Vagina (tissue), 2 donors: ENCODE measurements around the gene CDX1. TPM values are rescaled to one million over a fixed set of nuclear protein-coding genes. Genes with fewer than 3 reads are reported as not detected.

Experiments
- DNase-seq, 2 donors: peaks; one replicate each; pipeline ENCODE4 v3.0.0-alpha.2; 2017; ENCODE audit errors: extremely low spot score in 2 of 2
- H3K27ac ChIP-seq: fragments of 200-600 bp; sonication (generic); one replicate; pipeline ENCODE4 v1.5.1; 2019
- H3K27me3 ChIP-seq: fragments of 200-600 bp; sonication (generic); one replicate; pipeline ENCODE4 v1.5.1; 2019
- H3K36me3 ChIP-seq, 2 donors: fragments of 200-600 bp; sonication (generic); one replicate each; pipeline ENCODE4 v1.5.1; 2017 to 2019
- H3K4me1 ChIP-seq: fragments of 200-600 bp; sonication (generic); one replicate; pipeline ENCODE4 v1.5.1; 2019
- H3K4me3 ChIP-seq, 2 donors: fragments of 200-600 bp; sonication (generic); 1 replicate in 1 of 2; 2 replicates in 1 of 2; pipeline ENCODE4 v1.5.1; 2016 to 2019
- H3K9me3 ChIP-seq: fragments of 200-600 bp; sonication (generic); one replicate; pipeline ENCODE4 v1.5.1; 2019
- POLR2A ChIP-seq, 2 donors: fragments of 450-650 bp; IDR thresholded peaks; one replicate each; pipeline ENCODE4 v1.6.1; 2017; ENCODE audit warnings: antibody characterized with exemption in 2 of 2, mild to moderate bottlenecking in 2 of 2, moderate library complexity in 2 of 2
- POLR2AphosphoS5 ChIP-seq, 2 donors: sonication (generic); formaldehyde crosslinking; IDR thresholded peaks; one replicate each; pipeline ENCODE4 v1.9.0; 2017; ENCODE audit warnings: antibody characterized with exemption in 2 of 2, mild to moderate bottlenecking in 2 of 2, low read depth in 1 of 2; ENCODE audit not compliant: insufficient read depth in 1 of 2
- intact Hi-C: fragments of 100-400 bp; cut with DNase I; formaldehyde crosslinking; loops from one replicate; pipeline ENCODE4 v1.15.1; 2023
- total RNA-seq: library from RNA; depleted of rRNA; stranded (reverse); fragments of >200 nt; gene quantifications from one replicate; pipeline ENCODE4 v1.2.3, GENCODE V29; 2016
- TF ChIP-seq, protein P1 (sequence below), 3 experiments: fragments of 450-650 bp in 2 of 3; fragments of 200-600 bp in 1 of 3; sonication (generic) in 1 of 3; IDR thresholded peaks; one replicate each; pipeline ENCODE4 v1.5.1; 2017 to 2019; ENCODE audit warnings: antibody characterized with exemption in 3 of 3, mild to moderate bottlenecking in 2 of 3, moderate library complexity in 2 of 3

CDX1 gene
- total RNA-seq, 1 donor from 2014 or later: not detected

DNA sequence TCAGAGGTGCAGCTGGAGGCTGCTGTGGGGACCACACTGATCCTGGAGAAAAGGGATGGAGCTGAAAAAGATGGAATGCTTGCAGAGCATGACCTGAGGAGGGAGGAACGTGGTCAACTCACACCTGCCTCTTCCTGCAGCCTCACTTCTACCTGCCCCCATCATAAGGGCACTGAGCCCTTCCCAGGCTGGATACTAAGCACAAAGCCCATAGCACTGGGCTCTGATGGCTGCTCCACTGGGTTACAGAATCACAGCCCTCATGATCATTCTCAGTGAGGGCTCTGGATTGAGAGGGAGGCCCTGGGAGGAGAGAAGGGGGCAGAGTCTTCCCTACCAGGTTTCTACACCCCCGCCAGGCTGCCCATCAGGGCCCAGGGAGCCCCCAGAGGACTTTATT lies 17.4 kb downstream of the CDX1 start:
- intact Hi-C loops: no loop called here
- H3K36me3 ChIP-seq: no peaks in the 10 kb centered on the region
- H3K4me1 ChIP-seq: peaks cover 34% of the 10 kb centered on the region
- H3K27me3 ChIP-seq: no peaks in the 10 kb centered on the region
- no peak overlapping the region for H3K4me3 ChIP-seq
- DNase-seq: no peak
- TF ChIP-seq POLR2AphosphoS5 (IDR thresholded peaks at IDR 0.05; ENCODE audit: insufficient read depth in 1 of 2, low read depth in 1 of 2): no peak
- TF ChIP-seq, protein P1, sequence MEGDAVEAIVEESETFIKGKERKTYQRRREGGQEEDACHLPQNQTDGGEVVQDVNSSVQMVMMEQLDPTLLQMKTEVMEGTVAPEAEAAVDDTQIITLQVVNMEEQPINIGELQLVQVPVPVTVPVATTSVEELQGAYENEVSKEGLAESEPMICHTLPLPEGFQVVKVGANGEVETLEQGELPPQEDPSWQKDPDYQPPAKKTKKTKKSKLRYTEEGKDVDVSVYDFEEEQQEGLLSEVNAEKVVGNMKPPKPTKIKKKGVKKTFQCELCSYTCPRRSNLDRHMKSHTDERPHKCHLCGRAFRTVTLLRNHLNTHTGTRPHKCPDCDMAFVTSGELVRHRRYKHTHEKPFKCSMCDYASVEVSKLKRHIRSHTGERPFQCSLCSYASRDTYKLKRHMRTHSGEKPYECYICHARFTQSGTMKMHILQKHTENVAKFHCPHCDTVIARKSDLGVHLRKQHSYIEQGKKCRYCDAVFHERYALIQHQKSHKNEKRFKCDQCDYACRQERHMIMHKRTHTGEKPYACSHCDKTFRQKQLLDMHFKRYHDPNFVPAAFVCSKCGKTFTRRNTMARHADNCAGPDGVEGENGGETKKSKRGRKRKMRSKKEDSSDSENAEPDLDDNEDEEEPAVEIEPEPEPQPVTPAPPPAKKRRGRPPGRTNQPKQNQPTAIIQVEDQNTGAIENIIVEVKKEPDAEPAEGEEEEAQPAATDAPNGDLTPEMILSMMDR (IDR thresholded peaks at IDR 0.05): no peak
- TF ChIP-seq POLR2A (IDR thresholded peaks at IDR 0.05): no peak
- H3K27ac ChIP-seq: no peak overlapping the region
- H3K9me3 ChIP-seq: no peaks in the 10 kb centered on the region

DNA sequence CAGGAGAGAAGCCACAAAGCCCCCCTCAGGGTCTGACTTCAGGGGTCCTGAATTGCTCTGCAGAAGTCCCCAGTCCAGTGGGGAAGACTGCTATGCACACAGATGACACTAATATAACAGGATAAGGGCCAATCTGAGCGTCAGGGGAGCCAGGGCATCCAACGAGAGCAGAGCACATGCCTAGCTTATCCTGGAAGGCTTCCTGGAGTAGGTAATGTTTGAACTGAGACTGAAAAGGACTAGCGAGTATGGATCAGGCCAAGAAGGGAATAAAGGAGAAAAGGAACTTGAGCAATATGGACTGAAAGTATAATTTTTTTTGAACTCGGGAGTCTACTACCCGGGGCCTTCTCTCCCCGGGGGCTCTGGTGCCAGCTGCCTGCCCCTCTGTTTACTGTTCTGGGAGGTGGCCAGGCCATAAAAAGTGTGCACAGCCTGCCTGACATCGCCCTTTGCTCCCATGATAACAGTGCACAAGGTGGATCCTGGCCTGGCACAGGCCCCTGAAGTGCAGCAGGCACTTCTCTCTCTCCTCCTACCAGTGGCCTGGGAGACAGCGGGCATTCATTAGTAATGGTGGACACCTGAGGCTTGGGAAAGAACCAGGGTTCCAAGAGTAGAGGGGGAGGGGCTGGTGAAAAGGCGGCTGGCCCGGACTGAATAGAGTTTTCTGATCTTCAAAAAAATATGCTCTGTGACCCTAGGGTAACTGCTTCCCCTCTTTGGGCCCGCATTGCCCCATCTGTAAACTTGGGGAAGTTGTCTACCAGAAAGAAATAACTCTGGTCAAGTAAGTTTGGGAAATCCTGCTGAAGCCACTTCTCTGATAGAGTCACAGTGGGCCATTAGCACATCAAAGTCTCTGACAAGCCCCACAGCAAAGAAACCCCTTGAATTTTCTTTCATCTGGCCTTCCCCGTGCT lies 18.7 kb downstream of the CDX1 start:
- Histone ChIP-seq H3K36me3 (no peaks in the 10 kb centered on the region), H3K4me1 (peaks cover 31% of the 10 kb centered on the region), H3K4me3 (no peak overlapping the region), H3K27me3 (no peaks in the 10 kb centered on the region), H3K27ac (no peak overlapping the region), H3K9me3 (no peaks in the 10 kb centered on the region)
- no peak for DNase-seq
- TF ChIP-seq, protein P1 (IDR thresholded peaks at IDR 0.05): no peak
- TF ChIP-seq POLR2A (IDR thresholded peaks at IDR 0.05): no peak
- no peak for TF ChIP-seq POLR2AphosphoS5 (IDR thresholded peaks at IDR 0.05; ENCODE audit: insufficient read depth in 1 of 2, low read depth in 1 of 2)
- intact Hi-C loops: no loop called here

GRCh38 chr5:150186137-150186536 lies 19.6 kb downstream of the CDX1 start:
- DNase-seq: no peak
- Histone ChIP-seq H3K9me3 (no peaks in the 10 kb centered on the region), H3K27me3 (no peaks in the 10 kb centered on the region), H3K36me3 (no peaks in the 10 kb centered on the region), H3K4me1 (peaks cover 24% of the 10 kb centered on the region), H3K4me3 (no peak overlapping the region), H3K27ac (no peak overlapping the region)
- intact Hi-C loops: no loop called here
- TF ChIP-seq POLR2AphosphoS5 (IDR thresholded peaks at IDR 0.05; ENCODE audit: insufficient read depth in 1 of 2, low read depth in 1 of 2): no peak
- TF ChIP-seq POLR2A (IDR thresholded peaks at IDR 0.05): no peak
- TF ChIP-seq, protein P1 (IDR thresholded peaks at IDR 0.05): no peak

DNA sequence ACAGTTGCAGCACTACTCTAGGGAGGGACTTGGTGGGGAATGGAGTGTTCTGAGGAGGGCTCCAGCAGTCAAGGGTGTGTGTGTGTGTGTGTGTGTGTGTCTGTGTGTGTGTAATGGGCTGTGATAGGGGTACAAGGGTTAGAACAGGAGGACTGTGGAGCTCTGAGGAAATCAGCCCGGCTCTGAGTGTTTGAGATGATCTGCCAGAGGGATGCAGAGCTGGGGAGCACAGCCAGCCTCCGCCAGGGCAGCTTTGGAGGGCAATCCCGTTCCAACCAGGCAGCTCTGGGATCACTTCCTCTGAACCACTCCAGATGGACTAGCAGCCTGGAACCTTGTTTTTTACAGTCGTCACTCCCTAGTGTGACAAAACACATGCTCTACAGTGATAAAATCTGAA lies 20.3 kb downstream of the CDX1 start:
- no peak for DNase-seq
- Histone ChIP-seq H3K4me3 (no peak overlapping the region), H3K36me3 (no peaks in the 10 kb centered on the region), H3K4me1 (peaks cover 17% of the 10 kb centered on the region), H3K27ac (no peak overlapping the region), H3K27me3 (no peaks in the 10 kb centered on the region), H3K9me3 (no peaks in the 10 kb centered on the region)
- intact Hi-C loops: no loop called here
- TF ChIP-seq POLR2A (IDR thresholded peaks at IDR 0.05) (no peak), POLR2AphosphoS5 (IDR thresholded peaks at IDR 0.05; ENCODE audit: insufficient read depth in 1 of 2, low read depth in 1 of 2) (no peak)
- TF ChIP-seq, protein P1 (IDR thresholded peaks at IDR 0.05): no peak
